Large intestine (tissue), 3 donors: ENCODE measurements around the gene ZNF654. TPM values are rescaled to one million over a fixed set of nuclear protein-coding genes. Genes with fewer than 3 reads are reported as not detected.

ENCODE experiments used
- DNase-seq, 2 donors: peaks; one replicate each; pipeline versions ENCODE4 v3.0.0 to v3.0.0-alpha.2; 2013
- H3K27ac ChIP-seq: one replicate; pipeline ENCODE4 v1.5.1; 2013; ENCODE audit warnings: low read length
- H3K27me3 ChIP-seq: 2 replicates; pipeline ENCODE4 v1.6.1; 2013; ENCODE audit warnings: low read length; ENCODE audit not compliant: control insufficient read depth, insufficient read depth
- H3K36me3 ChIP-seq: 2 replicates; pipeline ENCODE4 v1.6.1; 2013; ENCODE audit warnings: low read length; ENCODE audit not compliant: control insufficient read depth, insufficient read depth
- H3K4me1 ChIP-seq: one replicate; pipeline ENCODE4 v1.6.1; 2013; ENCODE audit warnings: low read length; ENCODE audit not compliant: control insufficient read depth, insufficient read depth
- H3K4me3 ChIP-seq: one replicate; pipeline ENCODE4 v1.5.1; 2013; ENCODE audit warnings: low read length
- H3K9me3 ChIP-seq: one replicate; pipeline ENCODE4 v1.6.1; 2013; ENCODE audit warnings: mild to moderate bottlenecking, low read depth, low read length, moderate library complexity; ENCODE audit not compliant: control insufficient read depth
- WGBS: methylation state at CpG from one replicate; pipeline ENCODE4 v1.1.5; 2013; ENCODE audit warnings: low lambda C conversion rate; ENCODE audit not compliant: insufficient coverage; 5-methylcytosine and 5-hydroxymethylcytosine counted together
- polyA plus RNA-seq: library from polyadenylated mRNA; unstranded; fragments of 120-200 nt; gene quantifications from one replicate; pipeline ENCODE4 v1.2.1, GENCODE V29; 2013

ZNF654 gene
- polyA plus RNA-seq, 1 donor = 13.1 TPM

DNA sequence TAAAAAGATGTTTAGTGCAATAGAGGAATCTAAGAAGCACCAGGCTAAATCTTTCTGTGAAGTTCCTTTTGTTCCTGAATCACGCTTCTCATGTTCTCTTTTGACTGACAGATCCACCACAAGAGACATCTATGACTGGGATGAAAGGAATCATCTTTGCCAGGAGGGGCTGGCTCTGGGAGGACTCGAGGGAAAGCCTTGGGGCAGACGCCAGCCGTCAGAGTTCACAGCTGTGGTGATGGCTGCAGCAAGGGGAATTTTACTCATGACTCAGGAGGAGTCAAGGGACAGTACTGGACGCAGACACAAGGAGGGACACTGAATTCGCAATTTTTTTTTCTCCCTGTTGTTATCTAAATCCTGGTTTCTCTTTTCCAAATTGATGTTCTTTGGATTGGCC lies 129.4 kb downstream of the ZNF654 start:
- no peak for DNase-seq
- WGBS = no CpG with 5 or more reads among the region's 6 CpGs
- H3K4me1 ChIP-seq = no peaks in the 10 kb centered on the region
- no peak overlapping the region for H3K4me3 ChIP-seq
- H3K9me3 ChIP-seq = no peaks in the 10 kb centered on the region
- H3K36me3 ChIP-seq = no peaks in the 10 kb centered on the region
- no peak overlapping the region for H3K27ac ChIP-seq
- H3K27me3 ChIP-seq = no peaks in the 10 kb centered on the region

DNA sequence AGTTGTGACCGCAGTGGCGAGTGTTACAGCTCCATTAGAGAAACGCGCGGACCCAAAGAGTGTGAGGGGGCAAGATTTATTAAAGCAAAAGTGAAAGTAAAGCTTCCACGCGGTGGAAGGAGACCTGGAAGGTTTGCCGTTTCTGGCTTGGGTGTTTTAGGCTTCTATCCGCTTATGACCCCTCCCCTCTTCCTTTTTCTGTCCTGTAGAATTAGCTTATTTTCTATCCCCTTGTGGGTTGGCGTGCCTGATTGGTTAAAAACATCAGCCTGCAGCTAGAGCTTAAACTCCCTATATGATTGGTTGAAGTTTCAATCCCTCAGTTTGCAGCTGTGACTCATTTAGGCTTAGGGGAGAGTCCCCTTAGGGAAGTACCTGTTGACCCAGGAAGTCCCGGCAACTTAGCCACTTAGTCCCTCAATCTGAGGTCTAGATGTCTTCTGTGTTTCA lies 130.3 kb downstream of the ZNF654 start:
- Histone ChIP-seq H3K36me3 (no peaks in the 10 kb centered on the region), H3K9me3 (no peaks in the 10 kb centered on the region), H3K27me3 (no peaks in the 10 kb centered on the region), H3K4me1 (no peaks in the 10 kb centered on the region), H3K4me3 (no peak overlapping the region), H3K27ac (no peak overlapping the region)
- WGBS = 100% methylated on average over 1 of the region's 11 CpGs
- DNase-seq = no peak

DNA sequence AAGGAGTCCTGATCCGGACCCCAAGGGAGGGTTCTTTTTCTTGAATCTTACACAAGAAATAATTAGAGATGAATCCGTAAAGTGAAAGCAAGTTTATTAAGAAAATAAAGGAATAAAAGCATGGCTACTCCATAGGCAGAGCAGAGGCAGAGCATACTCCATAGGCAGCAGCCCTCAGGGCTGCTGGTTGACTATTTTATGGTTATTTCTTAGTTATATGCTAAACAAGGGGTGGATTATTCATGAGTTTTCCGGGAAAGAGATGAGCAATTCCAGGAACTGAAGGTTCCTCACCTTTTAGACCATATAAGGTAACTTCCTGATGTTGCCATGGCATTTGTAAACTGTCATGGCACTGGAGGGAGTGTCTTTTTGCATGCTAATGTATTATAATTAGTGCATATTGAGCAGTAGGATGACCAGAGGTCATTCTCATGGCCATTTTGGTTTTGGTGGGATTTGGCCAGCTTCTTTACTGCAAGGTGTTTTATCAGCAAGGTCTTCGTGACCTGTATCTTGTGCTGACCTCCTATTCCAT lies 132.9 kb downstream of the ZNF654 start:
- Histone ChIP-seq H3K36me3 (no peaks in the 10 kb centered on the region), H3K9me3 (no peaks in the 10 kb centered on the region), H3K4me3 (no peak overlapping the region), H3K27ac (no peak overlapping the region), H3K4me1 (no peaks in the 10 kb centered on the region), H3K27me3 (no peaks in the 10 kb centered on the region)
- DNase-seq = no peak
- 100% methylated on average over 2 of the region's 4 CpGs for WGBS

DNA sequence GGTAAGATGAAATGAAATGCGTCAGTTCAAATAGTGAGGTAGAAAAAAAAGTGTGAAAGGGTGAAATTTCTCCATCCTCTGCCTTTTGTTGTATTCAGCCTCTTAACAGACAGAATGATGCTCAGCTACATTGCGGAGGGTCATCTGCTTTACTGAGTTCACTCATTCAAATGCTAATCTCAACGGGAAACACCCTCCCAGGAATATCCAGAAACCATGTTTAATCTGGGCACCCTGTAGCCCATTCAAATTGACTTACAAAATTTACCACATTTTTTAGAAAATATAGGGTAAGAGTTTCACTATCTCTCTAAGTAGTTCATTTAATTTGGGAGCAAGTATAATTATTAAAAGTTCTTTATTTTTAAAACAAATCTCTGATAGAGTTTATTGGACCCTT lies 133.6 kb downstream of the ZNF654 start:
- Histone ChIP-seq H3K27ac (no peak overlapping the region), H3K4me1 (no peaks in the 10 kb centered on the region), H3K36me3 (no peaks in the 10 kb centered on the region), H3K27me3 (no peaks in the 10 kb centered on the region), H3K9me3 (no peaks in the 10 kb centered on the region), H3K4me3 (no peak overlapping the region)
- no peak for DNase-seq
- 100% methylated on average over 1 of the region's 3 CpGs for WGBS

Other genes starting within 250 kb of the ZNF654 start
- 81.3 TPM for gene CGGBP1, start 250 bp upstream of the ZNF654 start, polyA plus RNA-seq
- gene C3orf38, start 90.7 kb downstream of the ZNF654 start, polyA plus RNA-seq = 18.1 TPM